ENCODE results near the gene PIP5K1B.
"Not testable (repeated sequence)": the region's sequence is repeated elsewhere in the genome, so short reads cannot be mapped to it uniquely, and the experiment has no call there.

Gene PIP5K1B

GRCh38 chr9:68704814-68705530 is at the start of gene PIP5K1B:
TSS of gene PIP5K1B (plus strand) at chr9:68705240. CDS start at chr9:68822615, 117,375 bp downstream.
- no peak for DNase-seq

DNA sequence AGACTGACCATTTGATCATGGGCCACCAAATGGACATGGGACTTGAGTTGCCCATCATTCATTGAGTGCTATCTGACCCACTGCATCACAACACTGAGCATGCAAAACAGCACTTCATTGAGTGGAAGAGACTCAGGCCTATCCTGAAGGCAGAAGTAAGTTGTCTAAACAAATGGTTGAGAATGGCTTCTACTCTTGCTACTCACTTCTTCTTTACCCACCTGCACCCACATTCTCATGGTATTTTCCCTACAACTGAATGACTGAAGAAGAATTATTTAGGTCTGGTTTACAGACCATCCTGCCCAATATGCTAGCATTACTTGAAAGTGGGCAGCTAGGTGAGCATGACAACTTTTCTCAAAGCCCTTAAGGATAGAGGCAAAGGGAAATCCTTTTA is 41.0 kb upstream of the PIP5K1B start:
- DNase-seq = no peak

DNA sequence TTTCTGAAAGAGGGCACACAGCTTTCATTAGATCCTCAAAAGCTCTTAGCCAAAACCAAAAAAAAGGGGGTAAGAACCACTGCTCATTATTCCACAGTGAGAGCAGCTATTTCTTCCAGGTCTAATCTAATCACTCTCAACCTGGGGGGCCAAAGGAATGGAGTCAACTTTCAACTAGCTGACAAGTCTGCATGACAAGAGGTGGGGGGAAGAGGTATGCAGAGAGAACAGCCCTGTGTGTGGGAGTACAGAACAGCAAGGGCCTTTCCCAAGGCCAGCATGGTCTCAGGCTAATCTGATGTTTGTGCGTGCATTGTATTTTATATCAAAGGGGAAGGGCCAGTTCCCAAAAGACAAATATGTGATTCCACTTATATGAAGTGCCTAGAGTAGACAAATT is 36.9 kb upstream of the PIP5K1B start:
- no peak for DNase-seq

- DNase-seq = no peak
Observed at GRCh38 chr9:68669218-68669617, 35.8 kb upstream of the PIP5K1B start.

DNA sequence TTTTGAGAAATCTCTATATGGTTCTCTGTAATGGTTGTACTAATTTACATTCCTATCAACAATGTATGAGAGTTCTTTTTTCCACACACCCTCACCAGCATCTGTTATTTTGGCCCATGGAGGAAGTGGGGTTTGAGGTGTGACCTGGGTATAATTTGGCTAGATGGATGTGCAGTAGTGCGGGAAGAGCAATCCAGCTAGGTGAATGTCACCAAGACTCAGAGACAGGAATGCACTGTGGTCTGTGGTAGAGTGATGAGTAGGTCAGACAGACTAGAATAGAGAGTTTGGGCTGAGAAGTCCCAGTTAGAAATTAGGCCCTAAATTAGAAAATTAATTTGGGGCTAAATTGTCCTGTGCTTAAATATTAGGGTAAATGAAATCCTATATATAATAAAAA is 32.8 kb upstream of the PIP5K1B start:
- DNase-seq = no peak

DNA sequence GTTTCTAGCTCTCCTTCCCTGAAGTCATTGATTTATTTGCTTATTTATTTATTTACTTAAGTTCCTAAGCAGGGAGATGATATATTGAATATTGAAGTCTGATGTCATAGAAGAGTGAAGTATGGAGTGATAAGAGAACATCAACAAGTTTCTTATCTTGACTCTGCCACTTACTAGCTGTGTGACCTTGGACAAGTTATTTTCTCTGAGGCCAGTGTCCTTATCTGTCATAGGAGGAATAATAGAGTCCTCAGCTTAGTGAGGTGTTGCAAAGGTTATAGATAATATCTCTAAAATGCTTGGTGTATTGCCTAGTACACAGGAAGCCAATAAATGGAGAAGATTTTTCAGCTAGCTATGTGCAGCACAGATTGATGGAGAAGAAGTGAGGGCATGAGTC is 32.4 kb upstream of the PIP5K1B start:
- DNase-seq = no peak

GRCh38 chr9:68678430-68678829 is 26.6 kb upstream of the PIP5K1B start:
- DNase-seq = no peak

GRCh38 chr9:68683433-68683832 is 21.6 kb upstream of the PIP5K1B start:
- DNase-seq = no peak

DNA sequence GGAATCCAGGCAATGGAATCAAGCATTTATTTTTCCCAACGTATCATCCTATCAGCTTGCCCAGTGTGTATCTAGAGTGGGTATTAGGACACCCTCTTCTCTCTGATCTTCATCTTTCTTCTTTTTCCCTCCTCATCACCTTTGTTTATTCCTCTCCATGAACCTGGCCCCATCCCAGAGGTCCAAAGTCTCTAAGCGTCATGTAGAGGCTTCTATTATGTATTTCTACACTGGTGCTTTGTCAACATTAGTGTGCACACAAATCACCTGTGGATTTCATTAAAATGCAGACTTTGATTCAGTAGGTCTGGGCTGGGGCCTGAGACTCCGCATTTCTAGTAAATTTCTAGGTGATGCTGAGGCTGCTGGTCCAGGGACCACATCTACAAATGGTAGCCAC is 19.8 kb upstream of the PIP5K1B start:
- no peak for DNase-seq

GRCh38 chr9:68685770-68686169 is 19.3 kb upstream of the PIP5K1B start:
- no peak for DNase-seq

DNA sequence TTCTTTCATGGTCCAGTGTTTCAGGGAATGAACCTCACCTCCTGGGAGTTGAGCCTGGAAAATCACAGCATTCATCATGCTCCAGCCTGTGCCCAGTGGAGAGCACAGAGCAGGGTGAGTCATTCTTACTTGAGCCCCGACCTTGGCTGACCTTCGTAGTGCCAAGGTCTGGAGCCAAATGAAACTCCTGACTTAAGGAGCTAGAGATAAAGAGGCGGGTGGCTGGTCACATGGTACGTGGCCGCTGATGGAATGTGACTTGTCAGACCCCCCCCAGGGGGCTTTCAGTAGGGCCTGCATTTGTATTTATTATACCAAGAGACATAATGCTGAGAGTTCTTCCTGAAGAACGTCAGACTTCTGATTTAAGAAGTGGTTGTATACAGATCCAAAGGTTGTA is 15.0 kb upstream of the PIP5K1B start:
- DNase-seq = no peak

- DNase-seq = no peak
Observed at GRCh38 chr9:68692519-68692918, 12.5 kb upstream of the PIP5K1B start.

DNA sequence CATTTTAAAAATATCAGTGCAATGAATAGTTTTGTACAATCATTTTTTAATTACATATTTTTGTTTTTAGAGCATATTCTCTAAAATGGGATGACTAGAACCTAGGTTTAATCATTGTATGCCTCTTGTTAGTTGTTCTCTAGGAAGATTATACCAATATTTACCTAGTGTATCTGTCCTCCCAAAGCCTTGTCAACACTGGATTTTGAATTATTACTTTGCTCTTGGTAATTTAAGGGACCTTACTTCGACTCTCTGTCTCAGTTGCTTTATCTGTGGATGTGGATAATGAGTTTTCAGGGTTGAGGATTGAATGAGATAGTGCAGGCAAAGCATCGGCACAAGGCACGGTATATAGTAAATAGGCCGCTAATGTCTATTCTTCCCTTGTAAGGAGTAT is 10.9 kb upstream of the PIP5K1B start:
- no peak for DNase-seq

DNA sequence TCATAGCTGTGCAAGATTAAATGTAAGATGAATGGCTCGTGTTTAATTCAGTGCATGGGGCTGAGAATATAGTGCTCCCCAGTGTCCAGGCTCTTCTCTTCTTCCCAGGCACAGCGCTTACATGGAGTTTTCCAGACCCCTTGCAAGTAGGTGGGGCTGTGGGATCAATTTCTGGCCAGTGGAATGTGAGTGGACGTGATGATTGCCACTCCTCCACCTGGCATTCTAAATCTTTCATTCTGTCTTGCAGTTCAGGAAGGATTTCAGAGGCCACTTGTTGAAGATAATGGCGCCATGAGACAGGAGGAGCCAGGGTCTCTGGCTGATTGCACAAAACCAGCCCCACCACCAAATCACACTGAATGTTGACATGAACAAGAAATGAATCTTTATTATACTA is 7.2 kb upstream of the PIP5K1B start:
- no peak for DNase-seq

- DNase-seq = no peak
Observed at GRCh38 chr9:68698943-68699509, 6.0 kb upstream of the PIP5K1B start.

- DNase-seq = not testable (repeated sequence)
Observed at GRCh38 chr9:68699625-68700024, 5.4 kb upstream of the PIP5K1B start.

DNA sequence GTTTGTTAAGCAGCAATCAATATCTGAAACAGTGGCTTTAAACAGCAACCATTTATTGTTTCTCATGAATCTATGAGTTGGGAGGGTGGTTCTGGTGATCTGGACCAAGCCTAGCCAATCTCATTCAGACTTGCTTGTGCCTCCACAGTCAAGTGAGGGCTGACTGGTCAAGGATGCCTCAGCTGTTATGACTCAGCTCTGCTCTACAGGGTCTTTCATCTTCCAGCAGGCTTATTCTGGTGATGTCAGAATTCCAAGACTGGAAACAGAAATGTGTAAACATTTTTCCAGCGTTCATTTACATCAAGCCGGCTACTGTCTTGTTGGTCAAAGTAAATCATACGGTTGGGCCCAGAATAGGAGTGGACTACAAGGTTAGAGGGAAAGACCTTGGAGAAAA is 2.5 kb upstream of the PIP5K1B start:
- no peak for DNase-seq

GRCh38 chr9:68703672-68704071 is 1.4 kb upstream of the PIP5K1B start:
- no peak for DNase-seq

GRCh38 chr9:68704498-68704813 is 584 bp upstream of the PIP5K1B start:
- DNase-seq = no peak

- DNase-seq = no peak
Observed at GRCh38 chr9:68705531-68706362, 707 bp downstream of the PIP5K1B start.

DNA sequence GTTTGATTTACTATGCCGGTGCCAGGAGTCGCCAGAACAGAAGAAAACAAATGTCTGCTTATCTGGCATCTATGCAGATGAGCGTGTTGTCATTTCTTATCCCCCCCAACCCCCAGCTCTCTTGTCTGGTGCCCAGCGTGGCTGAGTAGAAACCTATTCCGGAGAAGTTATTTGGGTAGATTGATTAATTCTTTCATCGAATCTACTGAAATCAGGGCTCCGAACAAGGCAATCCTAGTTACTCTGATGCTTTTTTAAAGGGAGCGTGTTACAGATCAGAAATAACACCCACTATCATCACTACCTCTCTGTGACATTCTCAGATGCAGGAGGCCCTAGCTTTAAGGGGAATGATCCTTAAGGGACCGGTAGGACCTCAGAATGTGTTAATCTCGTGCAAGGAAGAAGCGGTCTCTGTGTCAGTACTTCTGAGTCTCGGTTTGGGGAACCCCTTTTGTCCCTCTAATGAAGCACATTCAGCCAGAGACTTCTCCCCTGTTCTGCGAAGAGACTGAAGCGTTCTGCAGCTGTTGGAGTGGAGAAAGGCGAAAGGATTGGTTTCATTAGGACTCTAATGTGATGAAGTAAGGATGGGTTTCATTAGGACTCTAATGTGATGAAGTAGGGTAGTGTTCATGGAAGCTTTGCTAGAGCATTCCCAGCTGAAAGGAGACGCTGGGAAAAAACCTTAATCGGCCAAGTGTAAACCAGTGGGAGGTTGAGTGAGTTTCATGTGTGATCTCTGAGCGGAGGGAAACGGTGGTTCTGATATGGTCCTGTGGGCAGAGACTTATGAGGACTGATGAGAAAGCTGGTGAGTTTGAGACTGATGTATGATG is 1.5 kb downstream of the PIP5K1B start:
- no peak for DNase-seq

GRCh38 chr9:68707801-68708488 is 2.9 kb downstream of the PIP5K1B start:
- DNase-seq = no peak

GRCh38 chr9:68708513-68708912 is 3.5 kb downstream of the PIP5K1B start:
- DNase-seq = no peak
